GM21390 (cell line): Measurements from ENCODE around the gene SKI.
"Not testable (repeated sequence)": the region's sequence is repeated elsewhere in the genome, so short reads cannot be mapped to it uniquely, and the experiment has no call there.

Source experiments
- ATAC-seq: cut with Tn5 transposase; IDR thresholded peaks from one replicate; pipeline ENCODE4 v1.9.1; 2021; ENCODE audit not compliant: unreplicated experiment

Gene SKI

GRCh38 chr1:2259668-2260402 lies 31.7 kb downstream of the SKI start:
- no peak for ATAC-seq

GRCh38 chr1:2260470-2260869 lies 32.4 kb downstream of the SKI start:
- ATAC-seq = not testable (repeated sequence)

- ATAC-seq = no peak
Observed at GRCh38 chr1:2260917-2261316, 32.8 kb downstream of the SKI start.

- ATAC-seq = not testable (repeated sequence)
Observed at GRCh38 chr1:2261476-2262395, 33.6 kb downstream of the SKI start.

GRCh38 chr1:2266301-2266975 lies 38.3 kb downstream of the SKI start:
- no peak for ATAC-seq

GRCh38 chr1:2267051-2267830 lies 39.1 kb downstream of the SKI start:
- ATAC-seq = no peak

- ATAC-seq = no peak
Observed at GRCh38 chr1:2267862-2268261, 39.7 kb downstream of the SKI start.

GRCh38 chr1:2268285-2269056 lies 40.4 kb downstream of the SKI start:
- ATAC-seq = no peak

GRCh38 chr1:2269193-2269921 lies 41.2 kb downstream of the SKI start:
- no peak for ATAC-seq

- no peak for ATAC-seq
Observed at GRCh38 chr1:2269922-2270259, 41.8 kb downstream of the SKI start.

GRCh38 chr1:2270260-2271100 lies 42.4 kb downstream of the SKI start:
- ATAC-seq = no peak

GRCh38 chr1:2271211-2271721 lies 43.1 kb downstream of the SKI start:
- ATAC-seq = no peak

- ATAC-seq = no peak
Observed at GRCh38 chr1:2271841-2272655, 43.9 kb downstream of the SKI start.

GRCh38 chr1:2272686-2273400 lies 44.7 kb downstream of the SKI start:
- ATAC-seq = no peak

GRCh38 chr1:2273401-2274090 lies 45.4 kb downstream of the SKI start:
- ATAC-seq = no peak

GRCh38 chr1:2274231-2274928 lies 46.3 kb downstream of the SKI start:
- ATAC-seq = no peak
